HG03457 (cell line): ENCODE results near the gene NPHS1.
"Not testable (repeated sequence)": the region's sequence is repeated elsewhere in the genome, so short reads cannot be mapped to it uniquely, and the experiment has no call there.

Experiments used
- ATAC-seq: cut with Tn5 transposase; IDR thresholded peaks from one replicate; pipeline ENCODE4 v1.9.1; 2021; ENCODE audit warnings: moderate number of reproducible peaks; ENCODE audit not compliant: unreplicated experiment

NPHS1 gene

GRCh38 chr19:35879770-35880317 lies 27.5 kb upstream of the NPHS1 start:
- no peak for ATAC-seq

- ATAC-seq, result no peak
Measured at GRCh38 chr19:35879068-35879467, 26.8 kb upstream of the NPHS1 start.

- no peak for ATAC-seq
Measured at GRCh38 chr19:35874392-35874930, 22.2 kb upstream of the NPHS1 start.

GRCh38 chr19:35872180-35872579 lies 19.9 kb upstream of the NPHS1 start:
- ATAC-seq, result no peak

GRCh38 chr19:35871611-35872010 lies 19.3 kb upstream of the NPHS1 start:
- ATAC-seq, result no peak

- no peak for ATAC-seq
Measured at GRCh38 chr19:35870798-35871197, 18.5 kb upstream of the NPHS1 start.

- ATAC-seq, result not testable (repeated sequence)
Measured at GRCh38 chr19:35870124-35870736, 17.9 kb upstream of the NPHS1 start.

- no peak for ATAC-seq
Measured at GRCh38 chr19:35869327-35870123, 17.2 kb upstream of the NPHS1 start.

GRCh38 chr19:35868823-35869326 lies 16.6 kb upstream of the NPHS1 start:
- ATAC-seq, result no peak

- ATAC-seq, result no peak
Measured at GRCh38 chr19:35868172-35868822, 16.0 kb upstream of the NPHS1 start, which contains the start of gene APLP1. Gene APLP1 (plus strand): TSS chr19:35868574. CDS start chr19:35868637, 63 bp downstream.

GRCh38 chr19:35863018-35863417 lies 10.7 kb upstream of the NPHS1 start:
- no peak for ATAC-seq

GRCh38 chr19:35862528-35862927 lies 10.2 kb upstream of the NPHS1 start:
- no peak for ATAC-seq

- no peak for ATAC-seq
Measured at GRCh38 chr19:35861640-35862160, 9.4 kb upstream of the NPHS1 start.

GRCh38 chr19:35860818-35861639 lies 8.7 kb upstream of the NPHS1 start:
- ATAC-seq, result no peak

GRCh38 chr19:35860436-35860817 lies 8.1 kb upstream of the NPHS1 start:
- ATAC-seq, result no peak

GRCh38 chr19:35859414-35859813 lies 7.1 kb upstream of the NPHS1 start:
- ATAC-seq, result no peak

- no peak for ATAC-seq
Measured at GRCh38 chr19:35858311-35858710, 6.0 kb upstream of the NPHS1 start.

- ATAC-seq, result no peak
Measured at GRCh38 chr19:35856546-35857149, 4.3 kb upstream of the NPHS1 start, which contains the start of gene KIRREL2. Gene KIRREL2 (plus strand): TSS chr19:35856911. CDS start chr19:35857120, 209 bp downstream.

- no peak for ATAC-seq
Measured at GRCh38 chr19:35853038-35853756, 893 bp upstream of the NPHS1 start.
